Activated CD4-positive, alpha-beta T cell treated with anti-CD3 and anti-CD28 coated beads, Interleukin-2, amount 50 U/mL, for 16 hours (primary cell): Measurements from ENCODE around the gene C2CD4B.

Experiments
- DNase-seq: peaks from one replicate; pipeline ENCODE4 v3.0.0-alpha.2; 2020

Gene C2CD4B

GRCh38 chr15:62118520-62119226 lies 46.4 kb downstream of the C2CD4B start:
- no peak for DNase-seq

- DNase-seq: no peak
These were observed 49.2 kb downstream of the C2CD4B start for GRCh38 chr15:62115847-62116246.
